GM12874 (cell line): ENCODE data around the gene NEGR1.

Source experiments
- TF ChIP-seq, protein P1 (sequence below): IDR thresholded peaks from 2 replicates; pipeline ENCODE4 v1.5.1; 2011; ENCODE audit warnings: low read depth, mild to moderate bottlenecking, control low read depth, low read length, moderate library complexity; ENCODE audit not compliant: insufficient read depth

NEGR1 gene

DNA sequence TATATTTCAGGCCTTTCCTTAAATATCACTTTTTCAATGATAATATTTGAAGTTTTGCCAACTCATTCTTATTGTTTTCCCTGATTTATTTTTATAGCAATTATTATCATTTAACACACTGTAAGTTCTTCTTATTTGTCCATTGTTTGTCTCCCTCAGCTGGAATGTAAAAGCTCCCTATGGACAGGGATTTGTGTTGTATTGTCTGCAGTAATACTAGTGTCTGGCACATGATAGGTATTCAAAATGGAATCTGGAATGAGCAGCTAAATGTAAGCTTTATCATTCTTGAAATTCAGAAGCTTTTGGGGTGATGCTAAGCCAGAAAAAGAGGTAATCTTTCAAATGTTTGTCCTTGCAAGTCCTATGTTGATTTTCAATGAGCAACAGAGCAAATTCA is 112.1 kb downstream of the NEGR1 start:
- TF ChIP-seq, protein P1, sequence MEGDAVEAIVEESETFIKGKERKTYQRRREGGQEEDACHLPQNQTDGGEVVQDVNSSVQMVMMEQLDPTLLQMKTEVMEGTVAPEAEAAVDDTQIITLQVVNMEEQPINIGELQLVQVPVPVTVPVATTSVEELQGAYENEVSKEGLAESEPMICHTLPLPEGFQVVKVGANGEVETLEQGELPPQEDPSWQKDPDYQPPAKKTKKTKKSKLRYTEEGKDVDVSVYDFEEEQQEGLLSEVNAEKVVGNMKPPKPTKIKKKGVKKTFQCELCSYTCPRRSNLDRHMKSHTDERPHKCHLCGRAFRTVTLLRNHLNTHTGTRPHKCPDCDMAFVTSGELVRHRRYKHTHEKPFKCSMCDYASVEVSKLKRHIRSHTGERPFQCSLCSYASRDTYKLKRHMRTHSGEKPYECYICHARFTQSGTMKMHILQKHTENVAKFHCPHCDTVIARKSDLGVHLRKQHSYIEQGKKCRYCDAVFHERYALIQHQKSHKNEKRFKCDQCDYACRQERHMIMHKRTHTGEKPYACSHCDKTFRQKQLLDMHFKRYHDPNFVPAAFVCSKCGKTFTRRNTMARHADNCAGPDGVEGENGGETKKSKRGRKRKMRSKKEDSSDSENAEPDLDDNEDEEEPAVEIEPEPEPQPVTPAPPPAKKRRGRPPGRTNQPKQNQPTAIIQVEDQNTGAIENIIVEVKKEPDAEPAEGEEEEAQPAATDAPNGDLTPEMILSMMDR = no peak

DNA sequence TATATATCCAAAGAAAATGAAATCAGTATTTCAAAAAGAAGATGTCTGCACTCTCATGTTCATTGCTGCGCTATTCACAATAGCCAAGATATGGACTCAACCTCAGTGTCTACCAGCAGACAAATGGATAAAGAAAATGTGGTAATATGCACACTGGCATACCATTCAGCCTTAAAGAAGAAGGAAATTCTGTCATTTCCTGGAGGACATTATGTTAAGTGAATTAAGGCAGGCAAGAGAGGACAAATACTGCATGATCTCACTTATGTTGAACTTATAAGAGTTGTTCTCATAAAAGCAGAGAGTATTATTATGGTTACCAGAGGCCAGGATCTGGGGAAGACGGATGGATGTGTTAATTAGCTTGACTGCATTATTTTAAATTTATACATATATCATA is 115.9 kb downstream of the NEGR1 start:
- TF ChIP-seq, protein P1 = no peak

- TF ChIP-seq, protein P1 = no peak
These were observed 131.8 kb downstream of the NEGR1 start for GRCh38 chr1:72150508-72150907.

DNA sequence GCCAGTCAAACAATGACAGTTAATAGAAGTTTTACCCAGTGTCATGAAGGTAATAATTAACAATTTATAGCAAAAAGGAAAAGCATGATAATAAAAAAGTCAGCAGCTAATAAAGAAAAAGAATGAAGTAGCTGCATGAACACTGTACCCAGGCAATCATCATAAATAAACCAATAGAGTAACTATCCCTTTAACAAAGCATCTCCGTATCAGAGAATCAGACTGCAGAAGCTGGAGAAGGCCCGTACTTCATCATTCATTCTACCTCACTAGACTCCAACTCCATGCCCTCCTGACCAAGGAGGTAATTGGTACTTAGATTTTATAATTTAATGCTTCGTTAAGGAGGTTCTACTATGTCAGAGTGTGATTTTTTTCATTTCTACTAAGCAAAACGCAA is 140.5 kb downstream of the NEGR1 start:
- TF ChIP-seq, protein P1 = no peak

DNA sequence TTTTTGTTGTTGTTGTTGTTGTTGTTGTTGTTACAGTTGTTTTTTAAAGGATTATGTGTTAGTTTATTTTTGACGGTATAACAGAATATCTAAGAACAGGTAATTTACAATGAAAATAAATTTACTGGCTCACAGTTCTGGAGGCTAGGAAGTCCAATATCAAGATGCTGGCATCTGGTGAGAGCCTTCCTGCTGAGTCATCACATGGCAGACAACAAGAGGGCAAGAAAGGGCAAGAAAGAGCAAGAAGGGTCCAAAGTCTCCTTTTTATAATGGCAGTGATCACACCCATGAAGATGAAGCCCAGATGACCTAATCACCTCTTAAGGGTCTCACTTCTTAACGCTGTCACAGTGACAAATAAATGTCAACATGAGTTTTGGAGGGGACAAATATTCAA is 142.1 kb downstream of the NEGR1 start:
- TF ChIP-seq, protein P1 = no peak

DNA sequence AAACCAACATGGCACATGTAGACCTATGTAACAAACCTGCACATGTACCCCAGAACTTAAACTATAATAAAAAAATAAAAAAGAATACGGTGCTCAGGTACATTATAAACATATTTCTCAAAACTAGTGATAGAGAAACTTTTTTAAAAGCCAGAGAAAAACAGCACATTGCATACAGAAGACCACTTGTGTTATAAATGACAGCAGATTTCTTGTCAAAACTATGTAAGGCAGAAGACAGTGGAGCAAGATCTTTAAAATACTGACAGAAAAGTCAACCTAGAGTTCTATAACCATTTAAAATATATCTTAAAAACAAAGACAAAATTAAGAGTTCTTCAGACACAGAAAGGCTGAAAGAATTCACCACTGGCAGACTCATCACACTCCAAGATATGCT is 144.7 kb downstream of the NEGR1 start:
- TF ChIP-seq, protein P1 = no peak

- TF ChIP-seq, protein P1 = no peak
These were observed 152.5 kb downstream of the NEGR1 start for GRCh38 chr1:72129869-72130268.
